ENCODE measurements around the gene ATL3. TPM values are rescaled to one million over a fixed set of nuclear protein-coding genes. Genes with fewer than 3 reads are reported as not detected.
"Not testable (repeated sequence)": the region's sequence is repeated elsewhere in the genome, so short reads cannot be mapped to it uniquely, and the experiment has no call there.

The ATL3 gene
- polyA plus RNA-seq, 4 donors: 16.0 to 21.0 (median 19.2) TPM

DNA sequence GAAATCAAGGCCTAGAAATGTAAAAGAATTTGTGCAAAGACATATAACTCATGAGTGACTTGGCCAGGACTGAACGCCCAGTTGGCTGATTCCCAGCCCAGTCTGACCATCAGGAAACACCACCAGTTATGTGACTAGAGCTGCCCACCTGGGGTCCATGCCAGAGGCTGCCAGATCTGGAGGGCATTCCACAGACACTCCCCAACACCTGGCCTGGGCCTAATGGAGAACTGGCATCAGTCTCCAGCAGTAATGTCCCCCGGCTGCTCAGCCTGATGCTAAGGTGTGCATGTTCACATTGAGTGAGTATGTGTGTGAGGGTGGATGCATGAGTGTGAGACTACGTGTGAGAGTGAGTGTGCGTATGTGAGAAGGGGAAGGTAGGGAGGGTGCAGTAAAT lies 72.6 kb downstream of the ATL3 start:
- no peak for DNase-seq (ENCODE audit: low read depth in 4 of 4, low spot score in 3 of 4)

DNA sequence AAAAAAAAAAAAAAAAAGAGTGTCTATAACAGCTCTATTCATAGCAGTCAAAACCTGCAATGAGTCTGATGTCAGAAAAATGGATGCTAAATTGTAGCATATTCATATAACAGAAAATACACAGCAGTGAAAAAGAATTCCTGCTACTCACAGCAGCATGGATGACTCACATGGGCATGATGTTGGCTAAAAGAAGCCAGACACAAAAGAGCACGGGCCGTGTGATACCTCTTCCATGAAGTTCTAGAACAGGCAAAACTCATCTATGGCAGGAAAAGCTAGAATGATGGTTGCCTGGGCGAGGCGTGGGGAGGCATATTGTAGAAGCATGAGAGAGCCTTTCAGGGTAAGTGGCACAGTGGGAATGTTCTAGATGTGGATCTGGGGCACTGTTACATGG lies 75.9 kb downstream of the ATL3 start:
- DNase-seq (ENCODE audit: low read depth in 4 of 4, low spot score in 3 of 4): no peak

DNA sequence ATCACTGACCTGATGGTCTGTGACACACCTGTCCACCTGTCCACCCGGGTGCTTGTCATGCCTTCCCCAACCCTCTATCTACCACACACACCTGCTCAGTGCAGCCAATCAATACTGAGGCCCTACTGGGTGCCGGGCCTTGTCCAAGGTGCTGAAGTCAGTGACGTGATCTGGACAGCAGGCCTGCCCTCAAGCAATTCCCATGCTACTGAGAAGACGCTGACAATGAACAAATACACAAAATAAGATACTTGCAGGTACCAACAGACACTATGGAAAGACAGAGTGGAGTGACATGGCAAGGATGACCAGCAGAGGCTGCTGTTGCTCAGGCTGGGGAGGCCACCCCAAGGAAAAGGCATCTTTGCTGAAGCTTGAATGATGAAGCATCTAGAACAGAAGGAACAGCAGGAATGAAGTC lies 78.2 kb downstream of the ATL3 start:
- DNase-seq (ENCODE audit: low read depth in 4 of 4, low spot score in 3 of 4): no peak

DNA sequence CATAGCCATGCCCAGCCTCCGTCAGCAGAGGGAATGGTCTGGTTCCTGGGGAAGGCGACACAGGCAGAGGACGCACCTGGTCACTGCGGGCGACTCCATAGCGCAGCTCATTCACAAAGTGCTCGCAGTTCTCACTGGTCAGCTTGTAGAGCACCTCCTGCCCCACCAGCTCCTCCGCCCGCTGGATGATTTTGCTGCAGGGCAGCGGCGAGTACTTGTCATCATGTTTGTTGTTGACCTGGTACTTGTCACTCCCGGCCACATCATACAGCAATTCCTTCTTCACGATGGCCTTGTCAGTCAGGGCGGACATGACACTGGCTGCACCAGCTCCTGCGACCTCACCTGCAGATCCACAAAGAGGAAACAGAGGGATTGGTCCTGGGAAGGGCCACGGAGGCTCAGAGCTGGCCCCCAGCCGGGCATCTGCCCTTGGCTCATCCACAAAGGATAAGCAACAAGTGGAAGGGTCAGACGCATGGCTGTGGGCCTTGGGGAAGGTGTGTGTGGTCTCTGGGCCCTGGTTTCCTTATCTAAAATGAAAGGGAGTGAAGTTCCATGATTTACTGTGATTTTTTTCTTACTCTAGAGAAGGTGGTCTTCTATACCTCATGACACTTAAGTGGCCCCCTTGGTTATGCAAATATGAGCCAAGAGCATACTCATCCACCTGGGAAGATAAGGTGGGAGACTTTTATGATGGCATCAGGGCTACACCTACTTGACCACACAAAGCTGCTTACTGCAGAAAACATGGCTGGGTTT lies 81.0 kb downstream of the ATL3 start:
- DNase-seq (ENCODE audit: low read depth in 4 of 4, low spot score in 3 of 4): no peak

DNA sequence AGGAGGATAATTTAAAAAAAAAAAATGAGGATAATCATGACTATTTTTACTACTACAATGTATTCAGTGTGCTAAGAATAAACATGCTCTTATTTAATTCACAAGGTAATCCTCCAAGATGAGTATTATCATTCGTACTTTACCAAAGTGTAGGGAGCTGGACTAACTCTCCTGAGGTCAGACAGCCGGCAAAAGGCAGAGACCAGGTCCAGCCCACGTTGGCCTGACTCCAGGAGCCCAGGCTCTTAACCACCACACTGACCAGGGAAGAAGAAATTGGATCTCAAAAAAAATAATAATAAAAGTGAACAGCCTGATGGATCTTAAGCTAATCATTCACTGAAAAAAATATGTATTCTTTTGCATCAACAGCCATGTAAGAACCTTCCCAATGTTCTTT lies 82.2 kb downstream of the ATL3 start:
- DNase-seq (ENCODE audit: low read depth in 4 of 4, low spot score in 3 of 4): no peak

DNA sequence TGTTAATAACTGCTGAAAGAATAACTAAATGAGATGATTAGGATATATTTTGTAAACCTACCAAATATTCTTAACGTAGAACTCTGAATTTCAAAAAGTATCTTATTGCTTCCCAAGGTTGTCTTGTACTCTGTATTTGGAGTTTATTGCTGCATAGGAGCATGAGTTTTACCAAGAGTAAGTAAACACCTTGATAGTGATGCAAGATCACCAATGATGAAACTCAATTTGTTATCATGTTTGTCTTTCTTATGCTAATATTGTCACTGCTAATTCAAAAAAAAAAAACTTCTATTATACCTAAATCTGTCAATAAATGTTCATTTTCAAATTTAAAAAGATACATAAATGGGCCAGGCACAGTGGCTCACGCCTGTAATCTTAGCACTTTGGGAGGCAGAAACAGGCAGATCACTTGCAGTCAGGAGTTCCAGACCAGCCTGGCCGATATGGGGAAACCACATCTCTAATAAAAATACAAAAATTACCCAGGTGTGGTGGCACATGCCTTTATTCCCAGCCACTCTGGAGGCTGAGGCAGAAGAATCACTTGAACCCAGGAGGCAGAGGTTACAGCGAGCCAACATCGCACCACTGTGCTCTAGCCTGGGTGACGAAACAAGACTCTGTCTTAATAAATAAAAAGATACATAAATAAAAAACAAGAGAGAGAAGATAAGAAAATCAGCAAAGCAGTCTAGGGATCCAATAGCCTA lies 84.6 kb downstream of the ATL3 start:
- no peak for DNase-seq (ENCODE audit: low read depth in 4 of 4, low spot score in 3 of 4)

DNA sequence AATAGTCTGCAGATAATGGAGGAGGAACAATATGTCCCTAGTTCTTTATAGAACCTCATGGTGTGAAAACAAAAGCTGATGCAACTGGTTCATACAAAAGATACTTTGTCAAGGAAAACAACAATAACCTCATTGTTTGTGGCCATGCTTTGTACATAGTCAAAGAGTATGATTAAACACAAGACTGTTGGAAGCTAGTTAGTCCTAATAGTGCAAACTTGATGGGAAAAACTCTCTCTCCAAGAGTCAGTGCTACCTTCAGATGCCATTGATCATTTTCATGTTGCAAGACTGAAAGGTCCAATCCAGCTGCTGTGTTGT lies 87.9 kb downstream of the ATL3 start:
- no peak for DNase-seq (ENCODE audit: low read depth in 4 of 4, low spot score in 3 of 4)

DNA sequence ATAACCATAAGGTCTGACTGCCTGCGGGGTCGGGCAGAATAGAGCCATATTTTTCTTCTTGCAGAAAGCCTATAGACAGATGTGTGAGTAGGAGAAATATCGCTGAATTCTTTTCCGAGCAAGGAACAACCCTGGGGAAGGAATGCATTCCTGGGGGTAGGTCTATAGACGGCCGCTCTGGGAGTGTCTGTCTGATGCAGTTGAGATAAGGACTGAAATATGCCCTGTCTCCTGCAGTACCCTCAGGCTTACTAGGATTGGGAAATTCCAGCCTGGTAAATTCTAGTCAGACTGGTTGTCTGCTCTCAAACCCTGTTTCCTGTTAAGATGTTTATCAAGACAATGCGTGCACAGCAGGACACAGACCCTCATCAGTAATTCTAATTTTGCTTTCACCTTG lies 90.0 kb downstream of the ATL3 start:
- DNase-seq (ENCODE audit: low read depth in 4 of 4, low spot score in 3 of 4): not testable (repeated sequence)

DNA sequence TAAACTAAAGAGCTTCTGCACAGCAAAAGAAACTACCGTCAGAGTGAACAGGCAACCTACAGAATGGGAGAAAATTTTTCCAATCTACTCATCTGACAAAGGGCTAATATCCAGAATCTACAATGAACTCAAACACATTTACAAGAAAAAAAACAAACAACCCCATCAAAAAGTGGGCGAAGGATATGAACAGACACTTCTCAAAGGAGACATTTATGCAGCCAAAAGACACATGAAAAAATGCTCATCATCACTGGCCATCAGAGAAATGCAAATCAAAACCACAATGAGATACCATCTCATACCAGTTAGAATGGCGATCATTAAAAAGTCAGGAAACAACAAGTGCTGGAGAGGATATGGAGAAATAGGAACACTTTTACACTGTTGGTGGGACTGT lies 92.3 kb downstream of the ATL3 start:
- DNase-seq (ENCODE audit: low read depth in 4 of 4, low spot score in 3 of 4): not testable (repeated sequence)

DNA sequence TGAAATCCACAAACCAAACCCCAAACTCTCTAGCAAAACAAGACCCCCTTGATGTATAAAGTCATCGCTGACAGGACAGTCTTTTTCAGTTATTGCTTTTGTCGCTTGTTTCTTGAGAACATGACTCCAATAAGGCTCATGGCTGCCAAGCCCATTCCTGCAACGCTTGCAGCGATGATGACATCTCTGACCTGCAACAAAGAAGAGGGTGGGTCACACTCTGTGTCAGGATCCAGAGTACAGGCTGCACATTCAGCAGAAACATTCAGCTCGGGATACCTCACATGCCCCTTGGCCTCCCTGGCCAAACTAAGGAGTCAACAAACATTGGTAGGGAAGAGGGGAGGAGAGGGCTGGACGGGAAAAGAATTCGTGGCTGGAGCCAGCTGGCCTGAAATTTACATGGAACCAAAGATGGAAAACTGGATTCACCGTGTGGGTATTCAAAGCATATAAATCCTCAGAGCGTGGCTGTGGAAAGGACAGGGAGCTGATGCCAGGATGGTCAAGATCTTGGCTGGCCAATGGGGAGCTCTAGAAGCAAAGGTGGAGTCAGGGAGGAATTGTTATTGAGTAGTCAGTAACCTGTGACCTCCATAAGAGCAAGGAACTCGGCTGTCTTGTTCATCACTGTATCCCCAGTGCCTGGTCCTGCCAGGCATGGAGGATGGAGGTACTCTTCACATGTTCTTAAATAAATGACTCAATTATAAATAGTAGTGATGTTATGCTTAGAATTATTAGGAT lies 96.1 kb downstream of the ATL3 start:
- no peak for DNase-seq (ENCODE audit: low read depth in 4 of 4, low spot score in 3 of 4)

Other genes starting within 250 kb of the ATL3 start
- under 1 TPM; 0.53 to 0.86 (median 0.68) TPM for gene PLAAT5, start 180.2 kb downstream of the ATL3 start, polyA plus RNA-seq (ENCODE audit: insufficient read length in 4 of 4)
- gene LGALS12, start 165.3 kb downstream of the ATL3 start, polyA plus RNA-seq (ENCODE audit: insufficient read length in 4 of 4): under 1 TPM; 0.12 to 0.14 (median 0.14) TPM
- 10 to 100 TPM; 10.0 to 11.9 (median 11.0) TPM for gene PLAAT4, start 134.6 kb downstream of the ATL3 start, polyA plus RNA-seq (ENCODE audit: insufficient read length in 4 of 4)
- under 1 TPM in 2 of 4 donors, not detected in 2; 0.27 to 0.44 TPM for gene PLAAT2, start 108.0 kb downstream of the ATL3 start, polyA plus RNA-seq (ENCODE audit: insufficient read length in 4 of 4)
- 10 to 100 TPM; 11.4 to 21.1 (median 16.6) TPM for gene PLAAT3, start 56.9 kb downstream of the ATL3 start, polyA plus RNA-seq (ENCODE audit: insufficient read length in 4 of 4)
- 100 to 1,000 TPM; 172 to 196 (median 184) TPM for gene RTN3, start 10.1 kb upstream of the ATL3 start, polyA plus RNA-seq (ENCODE audit: insufficient read length in 4 of 4)
- 10 to 100 TPM; 48.6 to 51.1 (median 49.1) TPM for gene ZFTA, start 97.4 kb upstream of the ATL3 start, polyA plus RNA-seq (ENCODE audit: insufficient read length in 4 of 4)
- gene SPINDOC, start 142.1 kb upstream of the ATL3 start, polyA plus RNA-seq (ENCODE audit: insufficient read length in 4 of 4): 10 to 100 TPM; 28.4 to 37.0 (median 29.2) TPM
- 10 to 100 TPM; 31.5 to 39.5 (median 36.9) TPM for gene MARK2, start 167.7 kb upstream of the ATL3 start, polyA plus RNA-seq (ENCODE audit: insufficient read length in 4 of 4)
- gene RCOR2, start 245.8 kb upstream of the ATL3 start, polyA plus RNA-seq (ENCODE audit: insufficient read length in 4 of 4): 10 to 100 TPM; 10.5 to 14.5 (median 13.1) TPM